Activated CD4-positive, alpha-beta memory T cell treated with anti-CD3 and anti-CD28 coated beads for 36 hours (primary cell): ENCODE data around the gene MYLIP. TPM values are rescaled to one million over a fixed set of nuclear protein-coding genes. Genes with fewer than 3 reads are reported as not detected.

Source experiments
- CTCF ChIA-PET: fragments of 350-600 bp; sonication (Branson Sonifier 250); formaldehyde crosslinking; loops from one replicate; lab custom pipeline; 2021; ENCODE audit warnings: antibody characterized with exemption, inconsistent platforms; lab: Charles Lee
- POLR2A ChIA-PET: fragments of 350-600 bp; sonication (Branson Sonifier 250); formaldehyde crosslinking; loops from one replicate; lab custom pipeline; 2021; ENCODE audit warnings: antibody characterized with exemption; lab: Charles Lee
- DNase-seq: peaks from one replicate; pipeline ENCODE4 v3.0.0-alpha.2; 2020
- H3K27ac Mint-ChIP-seq: one replicate; pipeline ENCODE4 v1.8.0; 2021; ENCODE audit warnings: mixed read lengths
- H3K27me3 Mint-ChIP-seq: one replicate; pipeline ENCODE4 v1.8.0; 2021; ENCODE audit warnings: mixed read lengths
- H3K36me3 Mint-ChIP-seq: one replicate; pipeline ENCODE4 v1.8.0; 2021; ENCODE audit warnings: mixed read lengths
- H3K4me1 Mint-ChIP-seq: one replicate; pipeline ENCODE4 v1.8.0; 2021; ENCODE audit warnings: low read depth, mixed read lengths
- H3K4me3 Mint-ChIP-seq: one replicate; pipeline ENCODE4 v1.8.0; 2021; ENCODE audit warnings: mild to moderate bottlenecking, mixed read lengths
- H3K9me3 Mint-ChIP-seq: one replicate; pipeline ENCODE4 v1.8.0; 2021; ENCODE audit warnings: mixed read lengths
- intact Hi-C: fragments of 100-400 bp; cut with micrococcal nuclease; formaldehyde crosslinking; loops from one replicate; pipeline ENCODE4 v1.15.1; 2023
- microRNA-seq: library from miRNA; unstranded; fragments of <30 nt; microRNA quantifications from one replicate; pipeline ENCODE4 v1.2.0, GENCODE V29; 2022; ENCODE audit warnings: borderline number of aligned reads, borderline microRNAs expressed, borderline replicate concordance
- total RNA-seq, 2 experiments: library from RNA; stranded (reverse); gene quantifications; one replicate each; pipeline ENCODE4 v1.2.3, GENCODE V29; 2021

Gene MYLIP
- total RNA-seq, 2 experiments from 2014 or later: 11.4 TPM

DNA sequence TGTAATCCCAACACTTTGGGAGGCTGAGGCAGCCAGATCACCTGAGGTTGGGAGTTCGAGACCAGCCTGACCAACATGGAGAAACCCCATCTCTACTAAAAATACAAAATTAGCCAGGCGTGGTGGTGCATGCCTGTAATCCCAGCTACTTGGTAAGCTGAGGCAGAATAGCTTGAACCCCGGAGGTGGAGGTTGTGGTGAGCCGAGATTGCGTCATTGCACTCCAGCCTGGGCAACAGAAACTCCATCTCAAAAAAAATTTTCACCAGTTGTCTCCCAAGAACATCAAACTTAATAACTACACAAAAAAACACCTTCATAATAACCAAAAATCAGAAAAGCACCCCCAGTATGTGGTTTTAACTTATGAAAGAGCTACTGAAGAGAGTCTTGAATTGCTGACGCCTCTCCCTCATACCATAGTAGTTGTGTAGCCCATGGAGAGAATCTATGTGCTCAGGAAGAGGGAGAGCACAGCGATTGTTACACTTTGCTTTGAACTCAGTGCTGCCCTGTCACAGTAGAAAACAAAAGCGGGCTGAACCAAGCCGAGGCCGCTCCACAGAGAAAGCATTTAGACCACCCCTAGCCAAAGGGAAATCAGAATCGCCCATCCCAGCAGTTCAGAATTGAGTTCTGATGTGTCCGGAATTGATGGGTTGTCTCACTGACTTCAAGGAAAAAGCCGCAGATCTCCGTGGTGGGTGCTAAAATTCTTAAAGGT lies 67.5 kb downstream of the MYLIP start:
- ChIA-PET POLR2A (no interaction called here), CTCF (interaction anchor here (1.2 to 3.8 kb wide), 3 partner anchors 10 to 505 kb away, joined by 4 to 16 read pairs (median 5); no protein-coding TSS in a partner anchor)
- no peaks in the 10 kb centered on the region for H3K4me1 Mint-ChIP-seq
- H3K27me3 Mint-ChIP-seq: peaks cover 22% of the 10 kb centered on the region
- no peaks in the 10 kb centered on the region for H3K9me3 Mint-ChIP-seq
- DNase-seq: no peak
- H3K4me3 Mint-ChIP-seq: no peak overlapping the region
- H3K36me3 Mint-ChIP-seq: no peaks in the 10 kb centered on the region
- H3K27ac Mint-ChIP-seq: no peak overlapping the region
- intact Hi-C loops: no loop called here

DNA sequence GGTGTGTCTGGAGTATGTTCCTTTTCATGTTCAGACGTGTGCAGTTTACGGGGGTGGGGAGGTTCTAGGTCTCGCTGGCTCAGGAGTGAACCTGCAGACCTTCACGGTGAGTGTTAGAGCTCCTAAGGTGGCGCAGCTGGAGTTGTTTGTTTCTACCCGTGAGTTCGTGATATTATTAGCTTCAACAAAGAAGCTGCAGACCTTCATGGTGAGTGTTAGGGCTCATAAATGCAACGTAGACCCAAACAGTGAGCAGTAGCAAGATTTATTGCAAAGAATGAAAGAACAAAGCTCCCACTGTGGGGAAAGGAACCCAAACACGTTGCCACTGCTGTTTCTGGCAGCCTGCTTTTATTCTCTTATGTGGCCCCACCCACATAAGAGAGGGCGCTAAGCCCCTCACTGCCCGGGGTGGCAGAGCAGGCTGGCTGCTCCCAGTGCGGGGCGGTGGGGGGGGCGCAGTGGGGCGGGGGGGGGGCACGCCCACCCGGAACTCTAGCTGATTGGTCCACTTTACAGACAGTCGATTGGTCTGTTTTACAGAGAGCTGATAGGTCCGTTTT lies 68.2 kb downstream of the MYLIP start:
- Mint-ChIP-seq H3K27me3 (peaks cover 22% of the 10 kb centered on the region), H3K36me3 (no peaks in the 10 kb centered on the region), H3K4me3 (no peak overlapping the region), H3K9me3 (no peaks in the 10 kb centered on the region), H3K4me1 (no peaks in the 10 kb centered on the region), H3K27ac (no peak overlapping the region)
- ChIA-PET POLR2A (no interaction called here), CTCF (interaction anchor here (1.0 to 3.8 kb wide), 3 partner anchors 9 to 14 kb away, joined by 3 to 16 read pairs (median 4); no protein-coding TSS in a partner anchor)
- intact Hi-C loops: no loop called here
- DNase-seq: no peak

Small RNA genes lying within 50 kb of the gene (microRNA-seq; reads per million reads assigned to microRNA genes)
- not detected for gene MIR4639

Other genes with a start within 250 kb of the MYLIP start
- gene GMPR, start 109.5 kb downstream of the MYLIP start, total RNA-seq: under 1 TPM; 0.68 to 0.97 TPM